ENCODE results near the gene GART.
A peak's percentile ranks its signal among the peaks of the same experiment; 100 is the strongest.

The GART gene

DNA sequence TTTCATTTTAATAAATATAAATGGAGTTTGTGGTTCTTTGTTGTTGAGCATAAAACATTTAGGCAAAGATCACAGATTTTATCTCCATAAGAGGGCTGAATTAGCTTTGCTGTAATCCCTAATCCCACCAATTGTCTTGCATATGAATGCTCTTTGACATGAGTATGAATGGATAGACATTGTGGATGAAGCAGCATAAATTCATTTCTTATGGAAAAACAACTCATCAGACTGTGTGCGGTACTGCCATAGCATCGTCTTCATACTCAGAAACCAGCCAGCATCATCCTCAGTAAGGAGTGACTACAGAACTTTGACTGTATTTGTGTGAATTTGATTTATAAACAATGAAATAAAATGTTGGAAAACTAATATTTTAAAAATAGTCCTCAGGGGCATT, 20.5 kb upstream of the GART start:
- DNase-seq (no peak), ATAC-seq (replicated peaks) (no peak)
- Mint-ChIP-seq H3K27me3 (no peaks in the 10 kb centered on the region), H3K36me3 (peaks cover 20 to 33% of the 10 kb centered on the region in 2 donors), H3K9me3 (no peaks in the 10 kb centered on the region), H3K4me3 (no peak overlapping the region), H3K4me1 (peaks cover 9 to 11% of the 10 kb centered on the region in 2 donors), H3K27ac (no peak overlapping the region)

- no peaks in the 10 kb centered on the region for H3K27me3 Mint-ChIP-seq
- H3K4me3 Mint-ChIP-seq: no peak overlapping the region
- DNase-seq (no peak), ATAC-seq (replicated peaks) (no peak)
- H3K9me3 Mint-ChIP-seq: no peaks in the 10 kb centered on the region
- peaks cover 14 to 16% of the 10 kb centered on the region in 2 donors for H3K4me1 Mint-ChIP-seq
- H3K27ac Mint-ChIP-seq: peak overlapping the region; percentile 44
- H3K36me3 Mint-ChIP-seq: peaks cover 25 to 44% of the 10 kb centered on the region in 2 donors
These were observed 19.5 kb upstream of the GART start for GRCh38 chr21:33561373-33561772.

- Mint-ChIP-seq H3K4me1 (peaks cover 18 to 20% of the 10 kb centered on the region in 2 donors), H3K27me3 (no peaks in the 10 kb centered on the region), H3K36me3 (peaks cover 29 to 48% of the 10 kb centered on the region in 2 donors), H3K4me3 (no peak overlapping the region), H3K9me3 (no peaks in the 10 kb centered on the region), H3K27ac (peak overlapping the region; percentile 44)
- DNase-seq (no peak), ATAC-seq (replicated peaks) (no peak)
These were observed 19.0 kb upstream of the GART start for GRCh38 chr21:33560965-33561364.

- Mint-ChIP-seq H3K27me3 (no peaks in the 10 kb centered on the region), H3K4me3 (no peak overlapping the region), H3K9me3 (no peaks in the 10 kb centered on the region), H3K27ac (no peak overlapping the region), H3K4me1 (peaks cover 19 to 27% of the 10 kb centered on the region in 2 donors), H3K36me3 (peaks cover 36 to 53% of the 10 kb centered on the region in 2 donors)
- ATAC-seq (replicated peaks): no peak
- DNase-seq: no peak
These were observed 17.9 kb upstream of the GART start for GRCh38 chr21:33559813-33560212.

- Mint-ChIP-seq H3K9me3 (no peaks in the 10 kb centered on the region), H3K4me3 (no peak overlapping the region), H3K4me1 (peaks cover 25 to 34% of the 10 kb centered on the region in 2 donors), H3K27ac (no peak overlapping the region), H3K36me3 (peaks cover 42 to 63% of the 10 kb centered on the region in 2 donors), H3K27me3 (no peaks in the 10 kb centered on the region)
- DNase-seq (no peak), ATAC-seq (replicated peaks) (no peak)
These were observed 17.0 kb upstream of the GART start for GRCh38 chr21:33558777-33559421.

GRCh38 chr21:33557447-33557846, 15.5 kb upstream of the GART start:
- DNase-seq (no peak), ATAC-seq (replicated peaks) (no peak)
- H3K9me3 Mint-ChIP-seq: no peaks in the 10 kb centered on the region
- no peaks in the 10 kb centered on the region for H3K27me3 Mint-ChIP-seq
- H3K36me3 Mint-ChIP-seq: peaks cover 45 to 67% of the 10 kb centered on the region in 2 donors
- no peak overlapping the region for H3K27ac Mint-ChIP-seq
- no peak overlapping the region for H3K4me3 Mint-ChIP-seq
- H3K4me1 Mint-ChIP-seq: peaks cover 30 to 38% of the 10 kb centered on the region in 2 donors

DNA sequence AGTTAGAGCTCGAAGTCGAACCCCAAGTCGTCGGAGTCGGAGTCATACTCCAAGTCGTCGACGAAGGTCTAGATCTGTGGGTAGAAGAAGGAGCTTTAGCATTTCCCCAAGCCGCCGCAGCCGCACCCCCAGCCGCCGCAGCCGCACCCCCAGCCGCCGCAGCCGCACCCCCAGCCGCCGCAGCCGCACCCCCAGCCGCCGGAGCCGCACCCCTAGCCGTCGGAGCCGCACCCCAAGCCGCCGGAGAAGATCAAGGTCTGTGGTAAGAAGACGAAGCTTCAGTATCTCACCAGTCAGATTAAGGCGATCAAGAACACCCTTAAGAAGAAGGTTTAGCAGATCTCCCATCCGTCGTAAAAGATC, 13.0 kb upstream of the GART start:
- Mint-ChIP-seq H3K27me3 (no peaks in the 10 kb centered on the region), H3K4me1 (peaks cover 26 to 32% of the 10 kb centered on the region in 2 donors), H3K9me3 (no peaks in the 10 kb centered on the region), H3K4me3 (peak overlapping the region in 1 of 2 donors; percentile 26), H3K27ac (peak overlapping the region; percentile 62), H3K36me3 (peaks cover 44 to 61% of the 10 kb centered on the region in 2 donors)
- ATAC-seq (replicated peaks) (no peak), DNase-seq (no peak)

DNA sequence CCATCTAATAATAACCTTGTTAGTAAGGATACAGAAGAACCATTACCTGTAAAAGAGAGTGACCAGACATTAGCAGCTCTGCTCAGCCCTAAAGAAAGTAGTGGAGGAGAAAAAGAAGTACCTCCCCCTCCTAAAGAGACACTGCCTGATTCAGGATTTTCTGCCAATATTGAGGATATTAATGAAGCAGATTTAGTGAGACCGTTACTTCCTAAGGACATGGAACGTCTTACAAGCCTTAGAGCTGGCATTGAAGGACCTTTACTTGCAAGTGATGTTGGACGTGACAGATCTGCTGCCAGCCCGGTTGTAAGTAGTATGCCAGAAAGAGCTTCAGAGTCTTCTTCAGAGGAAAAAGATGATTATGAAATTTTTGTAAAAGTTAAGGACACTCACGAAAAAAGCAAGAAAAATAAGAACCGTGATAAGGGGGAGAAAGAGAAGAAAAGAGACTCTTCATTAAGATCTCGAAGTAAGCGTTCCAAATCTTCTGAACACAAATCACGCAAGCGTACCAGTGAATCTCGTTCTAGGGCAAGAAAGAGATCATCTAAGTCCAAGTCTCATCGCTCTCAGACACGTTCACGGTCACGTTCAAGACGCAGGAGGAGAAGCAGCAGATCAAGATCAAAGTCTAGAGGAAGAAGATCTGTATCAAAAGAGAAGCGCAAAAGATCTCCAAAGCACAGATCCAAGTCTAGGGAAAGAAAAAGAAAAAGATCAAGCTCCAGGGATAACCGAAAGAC, 12.5 kb upstream of the GART start:
- H3K9me3 Mint-ChIP-seq: no peaks in the 10 kb centered on the region
- H3K4me3 Mint-ChIP-seq: peak overlapping the region; percentile 9 to 26
- no peaks in the 10 kb centered on the region for H3K27me3 Mint-ChIP-seq
- no peak for ATAC-seq (replicated peaks)
- H3K36me3 Mint-ChIP-seq: peaks cover 44 to 63% of the 10 kb centered on the region in 2 donors
- peak overlapping the region; percentile 62 for H3K27ac Mint-ChIP-seq
- DNase-seq: no peak
- H3K4me1 Mint-ChIP-seq: peaks cover 24 to 35% of the 10 kb centered on the region in 2 donors

GRCh38 chr21:33552999-33553598, 11.2 kb upstream of the GART start:
- no peaks in the 10 kb centered on the region for H3K9me3 Mint-ChIP-seq
- DNase-seq (no peak), ATAC-seq (replicated peaks) (peak in 1 of 2 donors; percentile 22)
- no peak overlapping the region for H3K4me3 Mint-ChIP-seq
- no peaks in the 10 kb centered on the region for H3K27me3 Mint-ChIP-seq
- H3K36me3 Mint-ChIP-seq: peaks cover 41 to 63% of the 10 kb centered on the region in 2 donors
- H3K27ac Mint-ChIP-seq: no peak overlapping the region
- peaks cover 24 to 38% of the 10 kb centered on the region in 2 donors for H3K4me1 Mint-ChIP-seq

GRCh38 chr21:33552093-33552998, 10.4 kb upstream of the GART start:
- Mint-ChIP-seq H3K27ac (peak overlapping the region; percentile 17), H3K27me3 (no peaks in the 10 kb centered on the region), H3K4me3 (no peak overlapping the region), H3K36me3 (peaks cover 41 to 56% of the 10 kb centered on the region in 2 donors), H3K4me1 (peaks cover 24 to 38% of the 10 kb centered on the region in 2 donors), H3K9me3 (no peaks in the 10 kb centered on the region)
- no peak for DNase-seq
- no peak for ATAC-seq (replicated peaks)

- no peaks in the 10 kb centered on the region for H3K9me3 Mint-ChIP-seq
- H3K27me3 Mint-ChIP-seq: no peaks in the 10 kb centered on the region
- no peak overlapping the region for H3K27ac Mint-ChIP-seq
- ATAC-seq (replicated peaks): no peak
- no peak for DNase-seq
- H3K4me3 Mint-ChIP-seq: no peak overlapping the region
- H3K36me3 Mint-ChIP-seq: peaks cover 39 to 49% of the 10 kb centered on the region in 2 donors
- peaks cover 23 to 34% of the 10 kb centered on the region in 2 donors for H3K4me1 Mint-ChIP-seq
These were observed 9.7 kb upstream of the GART start for GRCh38 chr21:33551664-33552063.

- no peak overlapping the region for H3K27ac Mint-ChIP-seq
- H3K4me3 Mint-ChIP-seq: no peak overlapping the region
- peaks cover 34 to 45% of the 10 kb centered on the region in 2 donors for H3K36me3 Mint-ChIP-seq
These were observed 9.1 kb upstream of the GART start for GRCh38 chr21:33550772-33551660.

More at GRCh38 chr21:33550772-33551660, 9.1 kb upstream of the GART start:
- DNase-seq (no peak), ATAC-seq (replicated peaks) (no peak)
- Mint-ChIP-seq H3K9me3 (no peaks in the 10 kb centered on the region), H3K4me1 (peaks cover 19 to 31% of the 10 kb centered on the region in 2 donors), H3K27me3 (no peaks in the 10 kb centered on the region)
